ENCODE results near the gene HRAS.

DNA sequence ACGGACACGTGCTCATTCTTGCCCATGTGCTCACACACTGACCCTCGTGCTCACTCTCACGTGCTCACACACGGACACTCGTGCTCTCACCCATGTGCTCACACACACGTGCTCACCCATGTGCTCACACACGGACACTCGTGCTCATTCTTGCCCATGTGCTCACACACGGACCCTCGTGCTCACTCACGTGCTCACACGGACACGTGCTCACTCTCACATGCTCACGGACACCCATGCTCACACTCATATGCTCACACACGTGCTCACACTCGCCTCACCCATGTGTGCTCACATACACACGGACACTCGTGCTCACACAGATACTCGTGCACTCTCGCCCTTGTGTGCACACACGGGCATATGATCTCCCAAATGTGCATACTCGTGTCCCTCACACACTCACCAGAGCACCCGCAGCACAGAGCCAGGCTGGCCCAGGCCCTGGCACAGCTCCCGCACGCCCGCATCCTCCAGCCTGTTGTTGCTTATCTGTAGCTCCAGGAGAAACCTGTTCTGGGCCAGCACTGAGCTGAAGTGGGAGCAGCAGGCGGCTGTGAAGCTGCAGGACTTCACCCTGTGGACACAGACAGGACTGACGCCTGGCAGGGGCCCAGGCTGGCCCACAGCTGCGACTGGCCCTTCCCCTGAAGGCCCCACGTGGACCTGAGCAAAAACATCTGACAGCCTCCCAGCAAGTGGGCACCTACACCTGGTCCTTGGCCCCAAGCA lies 37.6 kb downstream of the HRAS start:
- peak; percentile 36; the same call in 1 of the 2 replicates for TF ChIP-seq POLR2AphosphoS5 (IDR thresholded peaks at IDR 0.05; ENCODE audit: low read depth, low read length)
- TF ChIP-seq POLR2A (IDR thresholded peaks at IDR 0.05; ENCODE audit: low read depth, low read length): no peak; the same call in 1 of the 2 replicates
- TF ChIP-seq TAF1 (IDR thresholded peaks at IDR 0.05; ENCODE audit: low read depth, low read length): no peak
